Measurements from ENCODE around the gene OTOGL. TPM values are rescaled to one million over a fixed set of nuclear protein-coding genes. Genes with fewer than 3 reads are reported as not detected.
A peak's percentile ranks its signal among the peaks of the same experiment; 100 is the strongest.

OTOGL gene
- total RNA-seq, 2 experiments from 2014 or later: not detected

DNA sequence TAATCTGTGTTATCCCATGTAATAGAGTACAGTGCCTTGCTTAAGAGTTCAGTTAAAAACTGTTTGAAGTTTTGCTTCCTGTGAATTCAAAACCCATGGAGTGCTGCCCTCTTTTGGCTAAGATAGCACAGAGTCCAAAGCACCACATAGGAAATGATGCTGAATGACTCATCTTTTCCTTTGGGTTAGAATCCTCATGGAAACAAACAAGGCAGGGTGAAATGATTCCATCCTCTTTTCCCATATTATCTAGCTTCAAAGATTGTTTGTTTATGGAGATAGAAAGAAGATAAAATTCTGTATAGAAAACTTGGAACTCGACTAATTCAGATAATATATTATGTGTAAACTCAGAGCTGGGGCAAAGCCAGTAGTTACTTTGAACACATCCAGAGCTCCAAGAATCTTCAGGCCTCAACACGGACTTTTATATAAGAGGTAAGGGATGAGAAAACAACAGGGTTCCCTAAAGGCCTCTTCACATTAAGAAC is 87.4 kb downstream of the OTOGL start:
- Histone ChIP-seq H3K4me1 (ENCODE audit: insufficient read depth, low read length, poor library complexity, severe bottlenecking) (no peaks in the 10 kb centered on the region), H3K9me3 (ENCODE audit: low read length) (no peaks in the 10 kb centered on the region), H3K9me2 (ENCODE audit: insufficient read depth, low read length) (no peaks in the 10 kb centered on the region), H3K4me3 (ENCODE audit: low read depth, low read length, poor library complexity, severe bottlenecking) (no peak overlapping the region), H3K79me2 (ENCODE audit: insufficient read depth, low read depth, low read length) (no peaks in the 10 kb centered on the region), H3K4me2 (ENCODE audit: low read length) (no peak overlapping the region), H4K20me1 (ENCODE audit: insufficient read depth, low read length) (no peaks in the 10 kb centered on the region), H2AFZ (ENCODE audit: low read length) (no peak overlapping the region), H3K36me3 (ENCODE audit: insufficient read depth, low read length) (no peaks in the 10 kb centered on the region), H3K27ac (ENCODE audit: low read depth, low read length, poor library complexity, severe bottlenecking) (no peak overlapping the region)
- BruUV-seq (replicated peaks): no TSS peak
- CTCF ChIA-PET (ENCODE audit: unreplicated experiment): no interaction called here
- intact Hi-C loops (cut with micrococcal nuclease; ENCODE audit: unreplicated experiment): loop anchor here (10.0 kb wide), 1 partner anchor 442 kb away; no protein-coding TSS in a partner anchor
- no peak for TF ChIP-seq EZH2phosphoT487 (IDR thresholded peaks at IDR 0.05; ENCODE audit: borderline replicate concordance, low read depth, low read length)
- TF ChIP-seq, protein P1, sequence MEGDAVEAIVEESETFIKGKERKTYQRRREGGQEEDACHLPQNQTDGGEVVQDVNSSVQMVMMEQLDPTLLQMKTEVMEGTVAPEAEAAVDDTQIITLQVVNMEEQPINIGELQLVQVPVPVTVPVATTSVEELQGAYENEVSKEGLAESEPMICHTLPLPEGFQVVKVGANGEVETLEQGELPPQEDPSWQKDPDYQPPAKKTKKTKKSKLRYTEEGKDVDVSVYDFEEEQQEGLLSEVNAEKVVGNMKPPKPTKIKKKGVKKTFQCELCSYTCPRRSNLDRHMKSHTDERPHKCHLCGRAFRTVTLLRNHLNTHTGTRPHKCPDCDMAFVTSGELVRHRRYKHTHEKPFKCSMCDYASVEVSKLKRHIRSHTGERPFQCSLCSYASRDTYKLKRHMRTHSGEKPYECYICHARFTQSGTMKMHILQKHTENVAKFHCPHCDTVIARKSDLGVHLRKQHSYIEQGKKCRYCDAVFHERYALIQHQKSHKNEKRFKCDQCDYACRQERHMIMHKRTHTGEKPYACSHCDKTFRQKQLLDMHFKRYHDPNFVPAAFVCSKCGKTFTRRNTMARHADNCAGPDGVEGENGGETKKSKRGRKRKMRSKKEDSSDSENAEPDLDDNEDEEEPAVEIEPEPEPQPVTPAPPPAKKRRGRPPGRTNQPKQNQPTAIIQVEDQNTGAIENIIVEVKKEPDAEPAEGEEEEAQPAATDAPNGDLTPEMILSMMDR (conservative IDR thresholded peaks at IDR 0.05; ENCODE audit: low read length): peak; percentile 82
- DNase-seq (ENCODE audit: low spot score): peak; percentile 50
- POLR2A ChIA-PET: interaction anchor here (1.0 kb wide), 1 partner anchor 11 kb away, joined by 3 read pairs; no protein-coding TSS in a partner anchor

- no peaks in the 10 kb centered on the region for H3K9me2 ChIP-seq (ENCODE audit: insufficient read depth, low read length)
- TF ChIP-seq, protein P1 (conservative IDR thresholded peaks at IDR 0.05; ENCODE audit: low read length): no peak
- no peak for TF ChIP-seq EZH2phosphoT487 (IDR thresholded peaks at IDR 0.05; ENCODE audit: borderline replicate concordance, low read depth, low read length)
- H3K36me3 ChIP-seq (ENCODE audit: insufficient read depth, low read length): no peaks in the 10 kb centered on the region
- BruUV-seq (replicated peaks): no TSS peak
- H3K4me2 ChIP-seq (ENCODE audit: low read length): no peak overlapping the region
- H3K9me3 ChIP-seq (ENCODE audit: low read length): no peaks in the 10 kb centered on the region
- no peak overlapping the region for H3K27ac ChIP-seq (ENCODE audit: low read depth, low read length, poor library complexity, severe bottlenecking)
- ChIA-PET POLR2A (interaction anchor here (0.7 to 1.0 kb wide), 2 partner anchors 12 to 17 kb away, joined by 3 read pairs; no protein-coding TSS in a partner anchor), CTCF (ENCODE audit: unreplicated experiment) (no interaction called here)
- DNase-seq (ENCODE audit: low spot score): no peak
- no peak overlapping the region for H2AFZ ChIP-seq (ENCODE audit: low read length)
- H3K79me2 ChIP-seq (ENCODE audit: insufficient read depth, low read depth, low read length): no peaks in the 10 kb centered on the region
- intact Hi-C loops (cut with micrococcal nuclease; ENCODE audit: unreplicated experiment): loop anchor here (10.0 kb wide), 1 partner anchor 443 kb away; no protein-coding TSS in a partner anchor
- H4K20me1 ChIP-seq (ENCODE audit: insufficient read depth, low read length): no peaks in the 10 kb centered on the region
- no peak overlapping the region for H3K4me3 ChIP-seq (ENCODE audit: low read depth, low read length, poor library complexity, severe bottlenecking)
- H3K4me1 ChIP-seq (ENCODE audit: insufficient read depth, low read length, poor library complexity, severe bottlenecking): no peaks in the 10 kb centered on the region
Observed at GRCh38 chr12:80187660-80188090, 88.3 kb downstream of the OTOGL start.

GRCh38 chr12:80188576-80188975 is 89.2 kb downstream of the OTOGL start:
- Histone ChIP-seq H3K9me3 (ENCODE audit: low read length) (no peaks in the 10 kb centered on the region), H3K79me2 (ENCODE audit: insufficient read depth, low read depth, low read length) (no peaks in the 10 kb centered on the region), H3K4me2 (ENCODE audit: low read length) (no peak overlapping the region), H3K9me2 (ENCODE audit: insufficient read depth, low read length) (no peaks in the 10 kb centered on the region), H3K27ac (ENCODE audit: low read depth, low read length, poor library complexity, severe bottlenecking) (no peak overlapping the region), H3K4me3 (ENCODE audit: low read depth, low read length, poor library complexity, severe bottlenecking) (no peak overlapping the region), H4K20me1 (ENCODE audit: insufficient read depth, low read length) (no peaks in the 10 kb centered on the region), H3K36me3 (ENCODE audit: insufficient read depth, low read length) (no peaks in the 10 kb centered on the region), H2AFZ (ENCODE audit: low read length) (no peak overlapping the region), H3K4me1 (ENCODE audit: insufficient read depth, low read length, poor library complexity, severe bottlenecking) (no peaks in the 10 kb centered on the region)
- BruUV-seq (replicated peaks): no TSS peak
- CTCF ChIA-PET (ENCODE audit: unreplicated experiment): no interaction called here
- TF ChIP-seq, protein P1 (conservative IDR thresholded peaks at IDR 0.05; ENCODE audit: low read length): no peak
- TF ChIP-seq EZH2phosphoT487 (IDR thresholded peaks at IDR 0.05; ENCODE audit: borderline replicate concordance, low read depth, low read length): no peak
- DNase-seq (ENCODE audit: low spot score): no peak
- intact Hi-C loops (cut with micrococcal nuclease; ENCODE audit: unreplicated experiment): loop anchor here (10.0 kb wide), 1 partner anchor 444 kb away; no protein-coding TSS in a partner anchor
- POLR2A ChIA-PET: interaction anchor here (0.6 to 0.7 kb wide), 2 partner anchors 58 to 370 kb away, joined by 3 read pairs; no protein-coding TSS in a partner anchor
